A549 (cell line): ENCODE data around the gene TJP1. TPM values are rescaled to one million over a fixed set of nuclear protein-coding genes. Genes with fewer than 3 reads are reported as not detected.

Experiments used
- CBX8 ChIP-seq: fragments of 200-600 bp; sonication (generic); IDR thresholded peaks from 2 replicates; pipeline ENCODE4 v1.6.1; 2016
- CHD4 ChIP-seq: fragments of 200-600 bp; sonication (generic); IDR thresholded peaks from 2 replicates; pipeline ENCODE4 v1.6.1; 2016; ENCODE audit warnings: antibody characterized with exemption, mild to moderate bottlenecking, borderline replicate concordance
- E2F6 ChIP-seq: IDR thresholded peaks from 2 replicates; pipeline ENCODE4 v1.6.1; 2012; ENCODE audit warnings: low read depth, borderline replicate concordance
- EHF ChIP-seq: fragments of 250-450 bp; sonication (Bioruptor Pico); IDR thresholded peaks from 2 replicates; pipeline ENCODE4 v1.5.0; 2020; ENCODE audit warnings: mild to moderate bottlenecking
- EHMT2 ChIP-seq: fragments of 200-600 bp; sonication (generic); IDR thresholded peaks from 2 replicates; pipeline ENCODE4 v1.6.1; 2016; ENCODE audit warnings: antibody characterized with exemption, low read depth, mild to moderate bottlenecking, moderate library complexity
- EP300 ChIP-seq, 2 experiments: fragments of >200 bp; sonication (Bioruptor Twin); formaldehyde crosslinking; IDR thresholded peaks; 2 replicates in 1 of 2; 3 replicates in 1 of 2; pipeline ENCODE4 v1.6.1; 2016 to 2017
- ESRRA ChIP-seq: fragments of 150-350 bp; IDR thresholded peaks from 2 replicates; pipeline ENCODE4 v1.6.1; 2014; ENCODE audit warnings: mild to moderate bottlenecking, low read length, borderline replicate concordance
- FOSB ChIP-seq: fragments of 250-450 bp; sonication (Bioruptor Pico); IDR thresholded peaks from 2 replicates; pipeline ENCODE4 v1.5.0; 2020; ENCODE audit warnings: mild to moderate bottlenecking, moderate library complexity
- FOSL2 ChIP-seq, 2 experiments: fragments of 450-650 bp in 1 of 2; fragments of >200 bp in 1 of 2; sonication (Bioruptor Twin) in 1 of 2; formaldehyde crosslinking; IDR thresholded peaks; 2 replicates each; pipeline versions ENCODE4 v1.5.0 to v1.6.1; 2016 to 2020; ENCODE audit warnings: mild to moderate bottlenecking in 1 of 2, moderate library complexity in 1 of 2
- HDAC2 ChIP-seq: fragments of 200-600 bp; sonication (generic); IDR thresholded peaks from 2 replicates; pipeline ENCODE4 v1.6.1; 2016
- HEYL ChIP-seq: fragments of 250-450 bp; sonication (Bioruptor Pico); IDR thresholded peaks from 2 replicates; pipeline ENCODE4 v1.8.0; 2021; ENCODE audit warnings: mild to moderate bottlenecking, moderate library complexity
- JUN ChIP-seq, 2 experiments: fragments of >200 bp; sonication (Bioruptor Twin); formaldehyde crosslinking; IDR thresholded peaks; 2 replicates in 1 of 2; 3 replicates in 1 of 2; pipeline ENCODE4 v1.6.1; 2016 to 2017
- KDM1A ChIP-seq: fragments of 200-600 bp; sonication (generic); IDR thresholded peaks from 2 replicates; pipeline ENCODE4 v1.6.1; 2016; ENCODE audit warnings: low read depth, mild to moderate bottlenecking
- KDM5A ChIP-seq: fragments of 200-600 bp; sonication (generic); IDR thresholded peaks from 2 replicates; pipeline ENCODE4 v1.6.1; 2016; ENCODE audit warnings: antibody characterized with exemption, mild to moderate bottlenecking
- MAX ChIP-seq: IDR thresholded peaks from 2 replicates; pipeline ENCODE4 v1.6.1; 2012
- MYC ChIP-seq: IDR thresholded peaks from 2 replicates; pipeline ENCODE4 v1.6.1; 2012; ENCODE audit warnings: mild to moderate bottlenecking, inconsistent platforms, low read length, improper control_type of control experiment, borderline replicate concordance
- NFE2L2 ChIP-seq: fragments of 150-350 bp; conservative IDR thresholded peaks from 2 replicates; pipeline ENCODE4 v1.6.1; 2014; ENCODE audit warnings: low read length
- NPAS2 ChIP-seq: fragments of 250-450 bp; sonication (Bioruptor Pico); IDR thresholded peaks from 2 replicates; pipeline ENCODE4 v1.8.0; 2022; ENCODE audit warnings: mild to moderate bottlenecking, moderate library complexity, borderline replicate concordance
- NR3C1 ChIP-seq: fragments of >200 bp; sonication (Bioruptor Twin); formaldehyde crosslinking; IDR thresholded peaks from 3 replicates; pipeline ENCODE4 v1.6.1; 2017
- PHF8 ChIP-seq: fragments of 200-600 bp; sonication (generic); IDR thresholded peaks from 2 replicates; pipeline ENCODE4 v1.6.1; 2016; ENCODE audit warnings: low read depth, mild to moderate bottlenecking, antibody characterized with exemption, moderate library complexity, borderline replicate concordance
- POLR2A ChIP-seq: IDR thresholded peaks from 2 replicates; pipeline ENCODE4 v1.6.1; 2012; ENCODE audit warnings: mild to moderate bottlenecking, low read length
- POLR2AphosphoS2 ChIP-seq: conservative IDR thresholded peaks from 2 replicates; pipeline ENCODE4 v1.6.1; 2012; ENCODE audit warnings: low read length, improper control_type of control experiment, inconsistent platforms
- RAD21 ChIP-seq, 2 experiments: fragments of >200 bp in 1 of 2; sonication (Bioruptor Twin) in 1 of 2; formaldehyde crosslinking in 1 of 2; IDR thresholded peaks in 1 of 2; conservative IDR thresholded peaks in 1 of 2; 2 replicates in 1 of 2; 3 replicates in 1 of 2; pipeline ENCODE4 v1.6.1; 2012 to 2018; ENCODE audit warnings: inconsistent platforms in 1 of 2
- RARB ChIP-seq: fragments of 250-450 bp; sonication (Bioruptor Pico); IDR thresholded peaks from 2 replicates; pipeline ENCODE4 v1.8.0; 2021; ENCODE audit warnings: mild to moderate bottlenecking, moderate library complexity
- RCOR1 ChIP-seq: fragments of 150-350 bp; IDR thresholded peaks from 2 replicates; pipeline ENCODE4 v1.6.1; 2014; ENCODE audit warnings: antibody characterized with exemption, low read length, low read depth
- RNF2 ChIP-seq: fragments of 200-600 bp; sonication (generic); IDR thresholded peaks from 2 replicates; pipeline ENCODE4 v1.6.1; 2016; ENCODE audit warnings: low read depth, mild to moderate bottlenecking, antibody characterized with exemption, moderate library complexity, borderline replicate concordance
- SMC3 ChIP-seq: fragments of >200 bp; sonication (Bioruptor Twin); formaldehyde crosslinking; IDR thresholded peaks from 3 replicates; pipeline ENCODE4 v1.6.1; 2018; ENCODE audit warnings: inconsistent platforms
- SREBF2 ChIP-seq: fragments of 450-650 bp; IDR thresholded peaks from 2 replicates; pipeline ENCODE4 v1.6.1; 2014; ENCODE audit warnings: mild to moderate bottlenecking, moderate library complexity
- TP53 ChIP-seq: fragments of 250-450 bp; sonication (Bioruptor Pico); IDR thresholded peaks from 2 replicates; pipeline ENCODE4 v1.5.0; 2021; ENCODE audit warnings: mild to moderate bottlenecking, moderate library complexity
- ZFP36 ChIP-seq: fragments of 450-650 bp; IDR thresholded peaks from 2 replicates; pipeline ENCODE4 v1.6.1; 2014; ENCODE audit warnings: borderline replicate concordance; ENCODE audit not compliant: partially characterized antibody
- ZNF302 ChIP-seq: fragments of 250-450 bp; sonication (Bioruptor Pico); IDR thresholded peaks from 2 replicates; pipeline ENCODE4 v1.9.0; 2021; ENCODE audit warnings: inconsistent platforms, mild to moderate bottlenecking, moderate library complexity
- ZSCAN20 ChIP-seq: fragments of 250-450 bp; sonication (Bioruptor Pico); IDR thresholded peaks from 2 replicates; pipeline ENCODE4 v1.8.0; 2022; ENCODE audit warnings: mild to moderate bottlenecking, moderate library complexity
- polyA plus RNA-seq, 4 experiments: library from polyadenylated mRNA; depleted of rRNA in 3 of 4; stranded (reverse); fragments of >200 nt; fragmentation: RNase III in 1 of 4; extraction: RNeasy Plus Mini Kit Qiagen cat#74134 plus additional on column Dnase treatment in 1 of 4; gene quantifications; 2 replicates in 3 of 4; 3 replicates in 1 of 4; pipeline ENCODE4 v1.2.3, GENCODE V29; 2011 to 2017
- TF ChIP-seq, protein P1 (sequence below): fragments of 200-600 bp; sonication (generic); IDR thresholded peaks from 2 replicates; pipeline ENCODE4 v1.6.1; 2016; ENCODE audit warnings: antibody characterized with exemption, mild to moderate bottlenecking, moderate library complexity
- TF ChIP-seq, protein P2 (sequence below): fragments of 150-350 bp; IDR thresholded peaks from 2 replicates; pipeline ENCODE4 v1.6.1; 2014; ENCODE audit warnings: low read depth, mild to moderate bottlenecking, low read length
- TF ChIP-seq, protein P3 (sequence below): fragments of >200 bp; sonication (Bioruptor Twin); formaldehyde crosslinking; IDR thresholded peaks from 2 replicates; pipeline ENCODE4 v1.6.1; 2016
- TF ChIP-seq, protein P4 (sequence below): fragments of >200 bp; sonication (Bioruptor Twin); formaldehyde crosslinking; IDR thresholded peaks from 3 replicates; pipeline ENCODE4 v1.6.1; 2016

Gene TJP1
- polyA plus RNA-seq, 2 of the 4 experiments (the other 2 are of a cell fraction), result 55.0 to 179 TPM

- TF ChIP-seq E2F6 (no peak), NPAS2 (CRISPR knock-in tag) (no peak), RCOR1 (no peak), RAD21 (conservative IDR thresholded peaks at IDR 0.05 in 1 of 2, IDR thresholded peaks at IDR 0.05 in 1 of 2) (no peak), SMC3 (0 out of 3 replicates have a peak, but pooled peaks have one; percentile 15), MAX (peak; percentile 72), POLR2A (peak; percentile 83), EHF (CRISPR knock-in tag) (no peak), TP53 (CRISPR knock-in tag) (no peak), RARB (no peak), HDAC2 (no peak), SREBF2 (no peak), ZSCAN20 (CRISPR knock-in tag) (no peak), NFE2L2 (no peak), CBX8 (no peak), KDM5A (no peak), RNF2 (no peak), FOSL2 (IDR thresholded peaks at IDR 0.05) (no peak), FOSL2 (CRISPR knock-in tag; IDR thresholded peaks at IDR 0.05) (no peak), ESRRA (no peak), ZNF302 (CRISPR knock-in tag) (no peak), HEYL (CRISPR knock-in tag) (no peak), KDM1A (no peak), NR3C1 (no peak), PHF8 (0 out of 2 replicates have a peak, but pooled peaks have one; percentile 28), JUN (IDR thresholded peaks at IDR 0.05) (peak; percentile 76 to 93), FOSB (CRISPR knock-in tag) (no peak), POLR2AphosphoS2 (no peak), ZFP36 (no peak), EHMT2 (no peak), EP300 (IDR thresholded peaks at IDR 0.05) (peak in 1 of 2 experiments; percentile 38; a peak in 1 of 5 replicates), CHD4 (no peak; the same call in 1 of the 2 replicates), MYC (0 out of 2 replicates have a peak, but pooled peaks have one; percentile 43)
- TF ChIP-seq, protein P1, sequence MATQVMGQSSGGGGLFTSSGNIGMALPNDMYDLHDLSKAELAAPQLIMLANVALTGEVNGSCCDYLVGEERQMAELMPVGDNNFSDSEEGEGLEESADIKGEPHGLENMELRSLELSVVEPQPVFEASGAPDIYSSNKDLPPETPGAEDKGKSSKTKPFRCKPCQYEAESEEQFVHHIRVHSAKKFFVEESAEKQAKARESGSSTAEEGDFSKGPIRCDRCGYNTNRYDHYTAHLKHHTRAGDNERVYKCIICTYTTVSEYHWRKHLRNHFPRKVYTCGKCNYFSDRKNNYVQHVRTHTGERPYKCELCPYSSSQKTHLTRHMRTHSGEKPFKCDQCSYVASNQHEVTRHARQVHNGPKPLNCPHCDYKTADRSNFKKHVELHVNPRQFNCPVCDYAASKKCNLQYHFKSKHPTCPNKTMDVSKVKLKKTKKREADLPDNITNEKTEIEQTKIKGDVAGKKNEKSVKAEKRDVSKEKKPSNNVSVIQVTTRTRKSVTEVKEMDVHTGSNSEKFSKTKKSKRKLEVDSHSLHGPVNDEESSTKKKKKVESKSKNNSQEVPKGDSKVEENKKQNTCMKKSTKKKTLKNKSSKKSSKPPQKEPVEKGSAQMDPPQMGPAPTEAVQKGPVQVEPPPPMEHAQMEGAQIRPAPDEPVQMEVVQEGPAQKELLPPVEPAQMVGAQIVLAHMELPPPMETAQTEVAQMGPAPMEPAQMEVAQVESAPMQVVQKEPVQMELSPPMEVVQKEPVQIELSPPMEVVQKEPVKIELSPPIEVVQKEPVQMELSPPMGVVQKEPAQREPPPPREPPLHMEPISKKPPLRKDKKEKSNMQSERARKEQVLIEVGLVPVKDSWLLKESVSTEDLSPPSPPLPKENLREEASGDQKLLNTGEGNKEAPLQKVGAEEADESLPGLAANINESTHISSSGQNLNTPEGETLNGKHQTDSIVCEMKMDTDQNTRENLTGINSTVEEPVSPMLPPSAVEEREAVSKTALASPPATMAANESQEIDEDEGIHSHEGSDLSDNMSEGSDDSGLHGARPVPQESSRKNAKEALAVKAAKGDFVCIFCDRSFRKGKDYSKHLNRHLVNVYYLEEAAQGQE, result no peak
- TF ChIP-seq, protein P2, sequence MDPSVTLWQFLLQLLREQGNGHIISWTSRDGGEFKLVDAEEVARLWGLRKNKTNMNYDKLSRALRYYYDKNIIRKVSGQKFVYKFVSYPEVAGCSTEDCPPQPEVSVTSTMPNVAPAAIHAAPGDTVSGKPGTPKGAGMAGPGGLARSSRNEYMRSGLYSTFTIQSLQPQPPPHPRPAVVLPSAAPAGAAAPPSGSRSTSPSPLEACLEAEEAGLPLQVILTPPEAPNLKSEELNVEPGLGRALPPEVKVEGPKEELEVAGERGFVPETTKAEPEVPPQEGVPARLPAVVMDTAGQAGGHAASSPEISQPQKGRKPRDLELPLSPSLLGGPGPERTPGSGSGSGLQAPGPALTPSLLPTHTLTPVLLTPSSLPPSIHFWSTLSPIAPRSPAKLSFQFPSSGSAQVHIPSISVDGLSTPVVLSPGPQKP, result no peak
- TF ChIP-seq, protein P3, sequence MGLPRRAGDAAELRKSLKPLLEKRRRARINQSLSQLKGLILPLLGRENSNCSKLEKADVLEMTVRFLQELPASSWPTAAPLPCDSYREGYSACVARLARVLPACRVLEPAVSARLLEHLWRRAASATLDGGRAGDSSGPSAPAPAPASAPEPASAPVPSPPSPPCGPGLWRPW, result no peak
- TF ChIP-seq, protein P4, sequence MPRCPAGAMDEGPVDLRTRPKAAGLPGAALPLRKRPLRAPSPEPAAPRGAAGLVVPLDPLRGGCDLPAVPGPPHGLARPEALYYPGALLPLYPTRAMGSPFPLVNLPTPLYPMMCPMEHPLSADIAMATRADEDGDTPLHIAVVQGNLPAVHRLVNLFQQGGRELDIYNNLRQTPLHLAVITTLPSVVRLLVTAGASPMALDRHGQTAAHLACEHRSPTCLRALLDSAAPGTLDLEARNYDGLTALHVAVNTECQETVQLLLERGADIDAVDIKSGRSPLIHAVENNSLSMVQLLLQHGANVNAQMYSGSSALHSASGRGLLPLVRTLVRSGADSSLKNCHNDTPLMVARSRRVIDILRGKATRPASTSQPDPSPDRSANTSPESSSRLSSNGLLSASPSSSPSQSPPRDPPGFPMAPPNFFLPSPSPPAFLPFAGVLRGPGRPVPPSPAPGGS, result peak; percentile 79; the same call in 2 of the 3 replicates
These were observed 147.4 kb downstream of the TJP1 start (continued) for GRCh38 chr15:29674661-29675533.
